Ovary (tissue), 9 donors: ENCODE data around the gene UNC13B. TPM values are rescaled to one million over a fixed set of nuclear protein-coding genes. Genes with fewer than 3 reads are reported as not detected.

Experiments used
- DNase-seq, 5 donors: peaks; one replicate each; pipeline ENCODE4 v3.0.0-alpha.2; 2019 to 2020
- H3K27ac ChIP-seq, 2 donors: fragments of 200-600 bp; one replicate each; pipeline versions ENCODE4 v1.5.1 to v1.8.0; 2019 to 2022
- H3K27me3 ChIP-seq: fragments of 200-600 bp; one replicate; pipeline ENCODE4 v1.8.0; 2022
- H3K36me3 ChIP-seq: fragments of 200-600 bp; sonication (generic); one replicate; pipeline ENCODE4 v1.5.1; 2019
- H3K4me1 ChIP-seq: one replicate; pipeline ENCODE4 v1.8.1; 2013; ENCODE audit warnings: mild to moderate bottlenecking, moderate library complexity; ENCODE audit not compliant: insufficient read depth
- H3K4me3 ChIP-seq: fragments of 200-600 bp; sonication (generic); one replicate; pipeline ENCODE4 v1.5.1; 2017
- H3K9me3 ChIP-seq, 2 donors: fragments of 200-600 bp in 1 of 2; sonication (generic) in 1 of 2; one replicate each; pipeline versions ENCODE4 v1.5.1 to v1.8.1; 2013 to 2019; ENCODE audit warnings: mild to moderate bottlenecking in 1 of 2, moderate library complexity in 1 of 2
- EP300 ChIP-seq: sonication (generic); formaldehyde crosslinking; IDR thresholded peaks from one replicate; pipeline ENCODE4 v1.6.1; 2017; ENCODE audit warnings: antibody characterized with exemption
- POLR2A ChIP-seq: fragments of 450-650 bp; IDR thresholded peaks from one replicate; pipeline ENCODE4 v1.6.1; 2017; ENCODE audit warnings: antibody characterized with exemption, mild to moderate bottlenecking, moderate library complexity
- WGBS, 3 donors: extraction: QIAGEN DNeasy Blood & Tissue Kit in 1 of 3; methylation state at CpG; one replicate each; pipeline versions ENCODE4 v1.1.5 to v1.1.7; 2013 to 2017; 5-methylcytosine and 5-hydroxymethylcytosine counted together
- intact Hi-C, 4 donors: fragments of 100-400 bp; cut with DNase I; formaldehyde crosslinking; loops; one replicate each; pipeline versions ENCODE4 v1.11.0 to v1.15.1; 2022 to 2023
- polyA plus RNA-seq, 2 donors: library from polyadenylated mRNA; stranded (reverse); fragments of 200-250 nt in 1 of 2; fragments of 350-450 nt in 1 of 2; fragmentation: Illumina TruSeq in 1 of 2; extraction: RNeasy Lipid Tissue Mini Kit (QIAGEN cat#74804) in 1 of 2; gene quantifications; one replicate each; pipeline ENCODE4 v1.2.3, GENCODE V29; 2013 to 2014
- total RNA-seq, 7 donors: library from RNA; depleted of rRNA in 2 of 7; stranded (reverse); fragments of >200 nt in 2 of 7; fragmentation: NEBNext Ultra II Directional in 3 of 7; extraction: Animal tissue kit (Norgen Biotek cat#: 25700) in 3 of 7; gene quantifications; one replicate each; pipeline versions ENCODE4 v1.1.0 to v1.2.4, GENCODE V29; 2016 to 2023
- TF ChIP-seq, protein P1 (sequence below), 3 donors: fragments of 450-650 bp in 2 of 3; fragments of 200-600 bp in 1 of 3; IDR thresholded peaks; one replicate each; pipeline versions ENCODE4 v1.5.1 to v1.8.0; 2016 to 2022; ENCODE audit warnings: antibody characterized with exemption in 3 of 3, mild to moderate bottlenecking in 1 of 3
- donor health status: DM: no; HTN: no; CAD: no; lungs with moderate emphysema.
- donor health status: DM: no; HTN: no; CAD: no.
- donor health status: Bipolar disorder and iron deficiency.
- donor health status: DM: yes; HTN: yes; CAD: no.
- donor health status: DM: no; HTN: no; CAD: no.
- donor health status: DM: yes; HTN: yes; CAD: no.

UNC13B gene
- total and polyA plus RNA-seq, 9 donors = 5.7 to 30.2 (median 16.6) TPM

GRCh38 chr9:35350827-35351549 lies 189.2 kb downstream of the UNC13B start:
- Histone ChIP-seq H3K27me3 (no peaks in the 10 kb centered on the region), H3K27ac (no peak overlapping the region), H3K9me3 (no peaks in the 10 kb centered on the region), H3K4me3 (no peak overlapping the region), H3K36me3 (no peaks in the 10 kb centered on the region), H3K4me1 (no peaks in the 10 kb centered on the region)
- intact Hi-C loops = no loop called here
- TF ChIP-seq POLR2A = no peak
- no peak for TF ChIP-seq EP300
- TF ChIP-seq, protein P1, sequence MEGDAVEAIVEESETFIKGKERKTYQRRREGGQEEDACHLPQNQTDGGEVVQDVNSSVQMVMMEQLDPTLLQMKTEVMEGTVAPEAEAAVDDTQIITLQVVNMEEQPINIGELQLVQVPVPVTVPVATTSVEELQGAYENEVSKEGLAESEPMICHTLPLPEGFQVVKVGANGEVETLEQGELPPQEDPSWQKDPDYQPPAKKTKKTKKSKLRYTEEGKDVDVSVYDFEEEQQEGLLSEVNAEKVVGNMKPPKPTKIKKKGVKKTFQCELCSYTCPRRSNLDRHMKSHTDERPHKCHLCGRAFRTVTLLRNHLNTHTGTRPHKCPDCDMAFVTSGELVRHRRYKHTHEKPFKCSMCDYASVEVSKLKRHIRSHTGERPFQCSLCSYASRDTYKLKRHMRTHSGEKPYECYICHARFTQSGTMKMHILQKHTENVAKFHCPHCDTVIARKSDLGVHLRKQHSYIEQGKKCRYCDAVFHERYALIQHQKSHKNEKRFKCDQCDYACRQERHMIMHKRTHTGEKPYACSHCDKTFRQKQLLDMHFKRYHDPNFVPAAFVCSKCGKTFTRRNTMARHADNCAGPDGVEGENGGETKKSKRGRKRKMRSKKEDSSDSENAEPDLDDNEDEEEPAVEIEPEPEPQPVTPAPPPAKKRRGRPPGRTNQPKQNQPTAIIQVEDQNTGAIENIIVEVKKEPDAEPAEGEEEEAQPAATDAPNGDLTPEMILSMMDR (IDR thresholded peaks at IDR 0.05) = no peak
- no peak for DNase-seq
- 54 to 61% (median 55%) methylated on average over 3 of the region's 3 CpGs for WGBS, 3 donors

DNA sequence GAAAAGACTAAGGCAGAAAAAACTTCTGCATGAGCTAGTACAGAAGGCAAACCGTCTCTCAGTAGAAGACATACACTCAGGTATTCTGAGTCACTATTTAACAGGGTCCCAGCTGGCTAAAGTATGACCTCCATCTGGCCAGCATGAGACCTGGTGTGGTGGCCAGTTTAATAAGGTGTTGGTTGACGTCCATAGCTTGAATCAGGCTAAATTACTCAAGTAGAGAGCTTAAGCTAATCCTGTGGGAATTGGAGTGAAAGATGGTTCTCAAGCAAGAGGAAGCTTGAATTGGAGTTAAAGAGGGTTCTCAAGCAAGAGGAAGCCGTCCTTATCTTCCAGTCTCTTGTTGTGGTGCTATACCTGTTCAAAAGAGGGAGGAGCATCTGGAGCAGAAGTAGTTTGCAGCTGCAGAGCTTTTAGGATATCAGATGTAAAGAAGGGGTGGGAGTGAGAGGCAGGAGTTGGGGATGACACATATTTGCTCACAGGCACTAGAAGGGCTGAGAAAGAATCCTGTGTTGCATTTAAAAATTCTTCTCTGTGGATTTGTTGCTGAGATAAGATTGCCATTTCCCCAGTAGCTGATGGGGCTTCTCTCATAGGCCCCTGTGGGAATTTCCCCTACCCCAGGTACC lies 192.0 kb downstream of the UNC13B start:
- intact Hi-C loops = no loop called here
- no peaks in the 10 kb centered on the region for H3K9me3 ChIP-seq
- H3K27me3 ChIP-seq = no peaks in the 10 kb centered on the region
- no peak overlapping the region for H3K4me3 ChIP-seq
- WGBS, 3 donors = 79 to 90% (median 83%) methylated on average over 3 of the region's 3 CpGs
- no peaks in the 10 kb centered on the region for H3K36me3 ChIP-seq
- no peak overlapping the region for H3K27ac ChIP-seq
- no peaks in the 10 kb centered on the region for H3K4me1 ChIP-seq
- TF ChIP-seq, protein P1 (IDR thresholded peaks at IDR 0.05) = no peak
- TF ChIP-seq EP300 = no peak
- no peak for TF ChIP-seq POLR2A
- DNase-seq = no peak

- H3K36me3 ChIP-seq = no peaks in the 10 kb centered on the region
- DNase-seq = no peak
- H3K4me3 ChIP-seq = no peak overlapping the region
- WGBS, 3 donors = 84 to 95% (median 93%) methylated on average over 1 of the region's 1 CpG
- H3K4me1 ChIP-seq = no peaks in the 10 kb centered on the region
- H3K27me3 ChIP-seq = no peaks in the 10 kb centered on the region
- H3K27ac ChIP-seq = no peak overlapping the region
- TF ChIP-seq EP300 (no peak), POLR2A (no peak)
- TF ChIP-seq, protein P1 (IDR thresholded peaks at IDR 0.05) = no peak
- intact Hi-C loops = no loop called here
- H3K9me3 ChIP-seq = no peaks in the 10 kb centered on the region
Measured at GRCh38 chr9:35355939-35356338, 194.1 kb downstream of the UNC13B start.

GRCh38 chr9:35357116-35357515 lies 195.3 kb downstream of the UNC13B start:
- H3K27me3 ChIP-seq = no peaks in the 10 kb centered on the region
- no peaks in the 10 kb centered on the region for H3K36me3 ChIP-seq
- no peak for DNase-seq
- no peaks in the 10 kb centered on the region for H3K4me1 ChIP-seq
- no peak overlapping the region for H3K27ac ChIP-seq
- TF ChIP-seq EP300 (no peak), POLR2A (no peak)
- TF ChIP-seq, protein P1 (IDR thresholded peaks at IDR 0.05) = no peak
- intact Hi-C loops = no loop called here
- 80 to 91% (median 84%) methylated on average over 2 of the region's 2 CpGs for WGBS, 3 donors
- no peaks in the 10 kb centered on the region for H3K9me3 ChIP-seq
- no peak overlapping the region for H3K4me3 ChIP-seq
